GM18508 (cell line): Measurements from ENCODE around the gene FAM53B.
"Not testable (repeated sequence)": the region's sequence is repeated elsewhere in the genome, so short reads cannot be mapped to it uniquely, and the experiment has no call there.

ENCODE experiments used
- ATAC-seq: cut with Tn5 transposase; IDR thresholded peaks from one replicate; pipeline ENCODE4 v1.9.1; 2021; ENCODE audit warnings: moderate number of reproducible peaks; ENCODE audit not compliant: insufficient read depth, unreplicated experiment

FAM53B gene

DNA sequence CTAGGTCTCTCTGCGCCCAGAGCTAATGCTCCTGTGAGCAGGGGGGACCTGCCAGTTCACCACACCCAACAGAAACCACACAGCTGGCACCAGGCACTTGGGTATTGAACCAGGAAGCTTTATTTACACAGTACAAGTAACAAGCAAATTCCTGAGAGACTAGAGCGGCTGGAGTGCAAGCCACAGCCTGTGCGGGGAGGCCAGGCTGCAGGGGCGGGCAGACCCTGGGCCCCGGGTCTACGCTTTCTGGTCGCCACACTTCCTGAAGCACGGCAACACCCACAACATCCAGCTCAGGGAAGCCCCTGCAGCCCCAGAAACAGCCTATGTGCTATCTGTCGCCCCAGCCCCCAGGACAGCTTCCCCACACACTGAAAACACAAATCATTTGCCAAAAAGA is 125.0 kb downstream of the FAM53B start:
- ATAC-seq: no peak

DNA sequence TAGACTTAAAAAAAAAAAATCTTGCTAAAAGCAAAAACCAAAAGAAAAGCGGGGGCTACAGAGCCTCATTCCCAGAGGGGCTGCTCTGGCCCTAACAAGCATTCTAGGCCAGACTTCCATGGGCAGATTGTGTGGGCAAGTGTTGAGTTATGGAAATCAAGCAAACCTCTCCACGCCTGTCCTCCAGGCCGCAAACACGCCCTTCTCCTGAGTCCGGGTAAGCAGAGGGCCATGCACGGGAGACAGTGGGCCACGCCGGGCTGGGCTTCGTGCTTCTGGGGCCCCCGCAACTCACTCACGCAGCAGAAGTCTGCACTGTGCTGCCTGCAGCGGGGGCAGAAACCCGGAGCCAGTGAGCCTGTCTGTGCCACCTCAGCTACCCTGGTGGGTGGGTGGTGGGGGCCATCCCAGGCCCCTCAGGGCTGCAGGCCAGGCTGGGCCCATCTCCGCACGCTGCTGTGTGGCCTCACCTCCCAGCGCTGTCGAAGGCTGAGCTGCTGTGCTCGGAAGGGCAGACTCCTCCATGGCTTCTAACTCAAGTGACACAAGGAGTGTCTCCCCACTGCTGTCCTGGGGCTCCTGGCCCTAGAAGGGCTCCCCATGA is 125.6 kb downstream of the FAM53B start:
- ATAC-seq: no peak

DNA sequence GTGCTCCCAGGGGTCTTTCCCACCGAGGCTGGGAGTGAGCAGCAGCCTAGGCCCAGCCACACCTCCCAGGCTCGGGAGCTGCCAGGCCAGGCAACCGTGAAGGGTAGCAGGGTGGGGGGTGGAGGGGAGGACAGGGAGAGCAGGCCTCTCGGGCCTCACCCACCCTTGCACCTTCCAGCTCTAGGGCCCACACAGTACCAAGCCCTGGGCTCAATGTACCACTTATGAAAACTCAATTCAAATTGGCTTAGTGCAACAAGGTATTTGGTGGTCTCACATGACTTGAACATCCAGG is 127.4 kb downstream of the FAM53B start:
- no peak for ATAC-seq

DNA sequence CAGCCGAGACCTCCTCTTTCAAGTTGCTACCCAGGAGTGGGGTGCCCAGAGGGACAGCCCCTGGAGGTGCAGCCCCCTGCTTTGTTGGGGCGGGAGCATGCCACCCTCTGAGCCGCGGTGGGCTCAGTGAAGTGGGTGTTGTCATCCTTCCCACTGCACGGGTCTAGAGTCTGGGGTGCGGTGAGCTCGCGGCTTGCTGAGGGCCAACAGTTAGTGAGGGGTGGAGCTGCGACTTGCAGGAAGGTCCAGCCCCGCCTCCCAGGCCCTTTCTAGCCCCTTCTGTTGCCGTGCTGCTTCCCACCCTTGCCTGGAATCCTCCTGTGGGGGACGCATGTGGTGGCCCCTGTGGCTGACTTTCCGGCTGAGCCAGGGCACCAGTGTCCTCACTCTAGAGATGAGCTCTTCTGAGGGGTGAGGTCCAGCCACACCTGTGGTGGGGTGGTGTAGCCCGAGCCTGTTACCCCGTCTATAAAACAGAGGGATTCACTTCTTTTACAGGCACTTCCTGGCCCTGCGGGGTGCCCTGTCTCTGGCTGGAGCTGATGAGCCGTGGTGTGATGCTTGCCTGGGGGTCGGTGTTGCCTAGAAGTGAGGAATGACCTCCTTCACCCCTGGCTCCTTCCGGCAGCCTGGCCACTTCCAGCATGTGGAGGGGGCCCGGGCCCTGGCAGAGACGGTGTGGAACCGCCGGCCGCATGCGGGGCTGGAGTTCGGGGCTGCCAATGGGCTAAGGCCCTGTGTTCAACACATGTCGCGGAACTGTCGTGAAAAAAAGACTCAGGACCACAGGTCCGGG is 127.9 kb downstream of the FAM53B start:
- ATAC-seq: no peak

DNA sequence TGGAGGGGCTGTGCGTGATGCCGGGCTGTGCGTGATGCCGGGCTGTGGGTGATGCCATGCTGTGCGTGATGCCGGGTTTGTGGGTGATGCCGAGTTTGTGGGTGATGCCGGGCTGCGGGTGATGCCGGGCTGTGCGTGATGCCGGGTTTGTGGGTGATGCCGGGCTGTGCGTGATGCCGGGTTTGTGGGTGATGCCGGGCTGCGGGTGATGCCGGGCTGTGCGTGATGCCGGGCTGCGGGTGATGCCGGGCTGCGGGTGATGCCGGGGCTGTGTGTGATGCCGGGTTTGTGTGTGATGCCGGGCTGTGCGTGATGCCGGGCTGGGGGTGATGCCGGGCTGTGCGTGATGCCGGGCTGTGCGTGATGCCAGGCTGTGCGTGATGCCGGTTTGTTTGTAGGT is 128.9 kb downstream of the FAM53B start:
- no peak for ATAC-seq

DNA sequence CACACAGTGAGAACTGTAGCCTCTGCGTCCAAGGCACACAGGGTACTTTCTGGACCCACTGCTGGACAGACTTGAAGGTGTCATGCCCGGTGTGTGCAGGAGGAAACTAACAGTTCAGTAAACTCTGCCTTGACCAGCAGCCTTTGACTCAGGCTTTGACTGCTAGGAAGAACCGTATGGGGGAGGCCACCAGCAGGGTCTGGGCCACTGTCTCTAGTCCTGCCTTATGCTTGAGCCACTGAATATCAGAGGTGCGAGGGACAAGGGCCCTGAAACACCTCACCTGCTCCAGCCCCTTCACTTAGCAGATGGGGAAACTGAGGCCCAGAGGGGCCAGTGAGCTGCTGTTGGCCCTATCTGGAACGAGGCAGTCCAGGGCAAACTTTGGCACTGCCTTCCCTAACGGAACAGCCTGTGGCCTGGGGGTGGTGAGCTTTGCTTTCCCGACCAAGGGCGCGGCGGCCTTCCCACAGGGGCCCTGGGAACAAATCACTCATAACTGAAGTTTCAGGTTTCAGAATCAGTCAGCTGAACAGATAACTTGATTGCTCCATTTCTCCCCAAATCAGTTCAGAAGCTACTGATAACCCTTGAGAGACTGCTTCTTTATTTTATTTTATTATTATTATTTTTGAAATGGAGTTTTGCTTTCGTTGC is 130.0 kb downstream of the FAM53B start:
- ATAC-seq: no peak

DNA sequence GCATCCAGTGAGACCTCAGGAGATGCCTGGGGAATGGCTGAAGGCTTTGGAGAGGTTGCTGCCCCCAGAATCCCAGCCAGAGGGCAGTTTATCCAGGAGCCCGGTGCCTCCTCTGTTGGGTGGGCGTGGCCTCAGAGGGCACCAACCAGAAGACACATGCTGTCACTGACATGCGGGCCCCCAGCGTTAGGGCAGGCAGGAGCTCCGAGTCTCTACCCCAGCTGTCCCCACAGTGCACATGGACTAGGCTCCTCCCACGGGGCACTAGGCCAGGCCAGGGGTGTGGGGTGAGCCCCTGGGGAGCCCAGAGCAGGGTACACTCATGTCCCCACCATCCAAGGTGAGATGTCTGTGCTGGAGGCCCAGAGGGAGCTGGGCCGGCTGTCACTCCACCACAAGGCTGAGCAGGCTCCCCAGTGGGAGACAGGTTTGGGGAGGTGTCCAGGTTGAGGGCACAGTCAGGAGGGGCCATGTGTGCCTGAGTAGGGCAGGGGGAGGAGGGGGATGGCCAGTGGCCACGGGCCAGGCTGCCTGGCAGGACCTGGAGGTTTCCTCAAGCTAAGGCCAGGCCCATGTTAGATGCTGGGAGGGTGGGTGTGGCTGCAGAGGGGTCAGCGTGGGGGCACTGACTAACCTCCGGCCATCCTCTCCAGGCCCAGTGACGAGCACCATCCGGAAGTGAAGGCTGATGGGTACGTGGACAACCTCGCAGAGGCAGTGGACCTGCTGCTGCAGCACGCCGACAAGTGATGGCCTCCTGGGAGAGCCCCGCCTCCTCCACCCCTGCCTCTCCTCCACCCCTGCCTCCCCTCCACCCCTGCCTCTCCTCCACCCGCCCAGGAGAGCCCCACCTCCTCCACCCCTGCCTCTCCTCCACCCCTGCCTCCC is 131.3 kb downstream of the FAM53B start:
- ATAC-seq: no peak

DNA sequence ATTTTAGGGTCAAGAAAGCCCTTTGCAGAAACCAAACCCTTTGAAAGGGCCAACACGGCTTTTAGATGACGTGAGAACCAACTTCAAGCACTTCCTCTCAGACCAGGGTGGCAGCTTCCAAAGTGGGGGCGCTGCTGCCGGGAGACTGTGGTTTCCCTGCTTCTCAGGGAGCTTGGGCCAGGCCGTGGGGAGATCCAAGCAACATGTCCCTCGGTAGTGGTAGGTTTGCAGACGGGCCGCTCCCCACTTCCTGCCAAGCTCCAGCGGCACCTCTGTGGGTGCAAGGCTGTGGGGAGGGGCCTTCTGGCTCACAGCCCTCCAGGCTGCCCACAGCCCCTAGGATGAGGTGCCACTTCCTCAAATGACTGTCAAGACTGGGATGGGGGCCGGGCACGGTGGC is 132.4 kb downstream of the FAM53B start:
- no peak for ATAC-seq

DNA sequence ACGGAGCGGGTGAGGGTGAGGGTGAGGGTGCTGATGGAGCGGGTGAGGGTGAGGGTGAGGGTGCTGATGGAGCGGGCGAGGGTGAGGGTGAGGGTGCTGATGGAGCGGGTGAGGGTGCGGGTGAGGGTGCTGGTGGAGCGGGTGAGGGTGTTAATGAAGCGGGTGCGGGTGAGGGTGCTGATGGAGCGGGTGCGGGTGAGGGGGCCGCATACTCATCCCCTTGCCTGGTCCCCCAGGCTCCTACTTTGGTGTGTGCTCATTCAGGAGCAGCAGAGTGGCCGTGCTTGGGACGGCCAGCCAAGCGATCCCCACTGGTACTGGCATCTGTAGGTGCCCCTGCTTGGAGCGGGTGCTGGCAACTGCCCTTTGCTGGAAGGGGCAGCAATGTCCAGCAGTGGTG is 133.3 kb downstream of the FAM53B start:
- ATAC-seq: not testable (repeated sequence)

DNA sequence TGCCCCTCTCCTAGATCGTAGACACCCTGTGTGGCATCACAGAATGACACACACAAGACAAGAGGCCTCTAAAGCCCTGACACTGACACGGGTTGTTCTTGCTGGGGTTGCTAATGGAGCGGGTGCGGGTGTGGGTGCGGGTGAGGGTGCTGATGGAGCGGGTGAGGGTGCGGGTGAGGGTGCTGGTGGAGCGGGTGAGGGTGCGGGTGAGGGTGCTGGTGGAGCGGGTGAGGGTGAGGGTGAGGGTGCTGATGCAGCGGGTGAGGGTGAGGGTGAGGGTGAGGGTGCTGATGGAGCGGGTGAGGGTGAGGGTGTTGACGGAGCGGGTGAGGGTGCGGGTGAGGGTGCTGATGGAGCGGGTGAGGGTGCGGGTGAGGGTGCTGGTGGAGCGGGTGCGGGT is 134.0 kb downstream of the FAM53B start:
- not testable (repeated sequence) for ATAC-seq

DNA sequence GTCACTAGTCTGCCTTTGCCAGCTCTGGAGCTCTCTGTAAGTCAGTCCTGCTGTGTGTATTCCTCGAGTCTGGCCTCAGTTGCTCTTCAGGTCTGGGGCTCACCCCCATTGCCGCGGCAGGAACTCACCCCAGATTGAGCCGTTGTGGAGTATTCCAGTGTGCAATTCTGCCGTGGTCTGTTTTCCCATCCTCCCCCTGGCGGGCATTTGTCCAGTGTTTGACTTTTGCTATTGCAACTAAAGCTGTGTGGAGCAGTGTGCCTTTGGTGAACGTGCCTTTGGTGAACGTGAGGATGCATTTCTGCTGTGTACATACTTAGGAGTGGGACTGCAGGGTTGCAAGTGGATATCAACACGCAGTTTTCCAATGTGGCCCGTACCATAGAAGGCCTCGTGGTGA is 134.5 kb downstream of the FAM53B start:
- ATAC-seq: no peak

DNA sequence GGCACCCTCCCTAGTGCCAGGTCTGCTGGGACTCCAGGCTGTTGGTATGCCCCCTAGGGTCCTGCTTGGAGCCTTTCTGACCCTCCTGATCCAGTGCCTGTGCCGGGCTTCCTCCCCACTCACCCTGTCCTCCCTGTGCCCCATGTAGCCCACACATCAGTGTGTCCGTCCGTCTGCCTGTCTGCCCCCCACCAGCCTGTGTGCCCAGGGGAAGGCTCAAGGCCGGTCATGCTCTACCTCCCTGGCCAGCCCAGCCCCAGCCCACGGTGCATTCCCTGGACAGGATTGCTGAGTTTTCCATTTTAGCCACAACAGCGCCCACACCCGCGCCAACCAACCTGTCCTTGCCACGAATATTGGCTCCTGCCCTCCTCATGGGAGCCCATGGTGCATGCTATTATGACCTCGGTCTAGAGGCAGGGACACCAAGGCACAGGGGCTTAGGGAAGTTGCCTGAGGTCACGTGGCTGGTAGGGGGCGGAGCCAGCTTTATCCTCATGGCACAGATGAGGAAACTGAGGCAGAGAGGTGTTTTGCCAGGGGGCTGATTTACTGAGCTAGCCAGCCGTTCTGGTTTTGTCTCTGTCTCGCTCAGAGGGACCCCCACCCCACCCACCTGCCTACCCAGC is 136.0 kb downstream of the FAM53B start:
- ATAC-seq: no peak

DNA sequence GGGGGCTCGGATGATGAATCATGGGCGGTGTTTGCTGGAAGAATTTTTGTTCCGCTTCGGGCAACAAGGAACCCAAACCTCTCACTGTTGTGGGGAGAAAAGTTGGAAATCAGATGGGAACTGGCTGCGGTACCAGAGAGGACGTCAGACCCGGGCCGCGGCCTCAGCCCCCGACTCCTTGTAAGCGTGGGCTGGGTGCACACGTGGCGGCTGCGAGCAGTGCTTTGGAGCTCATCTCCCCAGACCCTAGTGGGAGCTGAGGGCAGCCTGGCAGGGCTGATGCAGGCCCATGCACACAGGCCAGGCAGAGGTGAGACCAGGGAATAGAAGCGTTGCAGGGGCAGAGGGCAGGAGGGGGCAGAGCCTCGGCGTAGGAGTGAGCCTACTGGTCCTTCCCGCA is 136.5 kb downstream of the FAM53B start:
- no peak for ATAC-seq

DNA sequence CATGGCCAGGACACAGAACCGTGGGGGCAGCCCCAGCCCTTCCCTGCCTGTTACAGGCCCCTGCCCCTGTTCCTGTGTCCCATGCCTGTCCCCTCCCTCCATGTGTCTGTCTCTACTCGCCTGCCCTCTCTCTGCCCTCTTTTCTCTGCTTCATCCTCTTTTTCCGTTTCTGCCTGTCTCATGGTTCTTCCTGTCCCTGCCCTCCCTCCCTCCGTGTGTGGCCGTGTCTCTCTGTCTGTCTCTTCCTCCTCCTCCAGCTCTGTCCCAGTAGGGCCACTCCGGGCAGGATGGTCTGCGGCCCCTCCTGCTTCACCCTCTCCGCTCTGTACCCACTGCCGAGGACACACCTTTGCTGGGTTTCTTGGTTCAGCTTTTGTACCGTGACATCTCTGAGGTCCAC is 137.4 kb downstream of the FAM53B start:
- ATAC-seq: no peak

DNA sequence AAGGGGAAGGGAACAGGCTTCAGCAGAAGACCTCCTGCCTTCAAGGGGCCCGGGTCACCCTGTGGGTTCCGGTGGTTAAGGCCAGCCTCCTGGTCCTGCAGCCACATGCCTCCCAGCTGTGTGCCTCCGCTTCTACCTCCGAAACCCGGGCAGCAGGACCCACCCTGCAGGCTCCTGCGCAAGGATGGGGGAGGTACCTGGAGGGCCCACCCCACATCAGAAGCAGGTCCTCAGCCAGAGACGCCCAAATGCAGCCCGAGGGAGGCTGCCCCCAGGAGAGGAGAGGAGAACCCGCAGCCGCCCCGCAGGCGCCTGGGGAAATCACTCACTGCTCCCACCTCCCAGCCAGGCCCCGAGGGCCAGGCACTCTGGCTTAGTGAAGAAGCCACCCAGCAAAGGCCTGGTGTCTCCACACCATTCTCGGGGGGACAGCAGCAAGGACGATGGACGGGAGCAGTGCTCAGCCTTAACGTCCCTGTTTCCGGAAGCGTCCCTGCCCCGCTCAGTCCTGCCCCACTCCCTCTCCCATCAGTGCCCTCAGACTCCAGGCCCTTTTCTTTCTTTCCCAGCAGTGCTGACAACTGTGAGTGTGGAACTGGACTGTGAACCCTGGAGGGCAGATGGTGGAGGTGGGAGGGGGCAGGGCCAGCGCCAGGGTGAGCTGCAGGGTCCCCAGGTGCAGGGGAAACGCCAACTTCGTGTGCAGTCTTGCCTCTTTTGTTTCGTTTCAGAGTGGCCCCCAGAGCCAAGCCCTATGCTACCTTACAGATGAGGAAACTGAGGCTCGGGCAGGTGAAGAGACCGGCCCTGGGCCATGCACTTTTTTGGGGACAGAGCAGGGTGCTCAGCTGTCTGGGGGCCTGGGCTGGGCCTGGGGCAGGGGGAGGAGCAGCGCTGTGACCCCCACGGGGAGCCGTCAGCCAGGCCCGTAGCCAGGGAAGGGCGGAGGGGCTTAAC is 138.0 kb downstream of the FAM53B start:
- ATAC-seq: no peak

DNA sequence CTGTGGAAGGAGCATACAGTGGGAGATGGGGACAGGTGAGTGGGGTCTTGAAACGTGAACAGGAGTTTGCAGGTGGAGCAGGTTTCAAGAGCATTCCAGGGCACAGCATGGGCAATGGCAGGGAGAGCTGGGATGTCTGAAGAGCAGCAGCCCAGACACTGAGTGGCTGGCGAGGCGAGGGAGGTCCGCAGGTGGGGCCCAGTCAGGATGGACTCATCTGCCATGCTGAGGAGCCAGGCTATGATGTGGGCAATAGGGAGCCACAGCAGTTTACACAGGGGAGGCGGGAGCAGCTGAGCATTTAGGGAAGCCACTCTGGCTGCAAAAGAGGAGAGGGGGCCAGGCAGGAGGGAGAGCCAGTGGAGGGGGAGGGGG is 138.7 kb downstream of the FAM53B start:
- no peak for ATAC-seq

DNA sequence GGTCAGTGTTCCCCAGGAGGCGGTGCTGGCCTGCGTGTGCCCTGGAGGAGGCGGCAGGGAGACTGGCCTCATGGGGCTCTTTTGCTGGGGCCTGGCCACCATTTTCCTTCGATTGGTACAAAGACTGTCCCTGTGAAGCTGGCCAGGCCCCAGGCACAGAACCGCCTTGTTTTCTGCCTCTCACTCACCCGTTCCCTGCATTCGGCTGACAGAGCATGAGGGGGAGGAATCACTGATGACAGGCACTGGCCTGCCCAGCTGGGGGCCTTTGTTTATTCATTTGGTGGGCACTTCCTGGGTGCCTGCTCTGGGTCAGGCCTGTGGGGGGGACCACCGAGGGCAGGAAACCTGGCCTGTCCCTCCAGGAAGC is 139.2 kb downstream of the FAM53B start:
- ATAC-seq: no peak

DNA sequence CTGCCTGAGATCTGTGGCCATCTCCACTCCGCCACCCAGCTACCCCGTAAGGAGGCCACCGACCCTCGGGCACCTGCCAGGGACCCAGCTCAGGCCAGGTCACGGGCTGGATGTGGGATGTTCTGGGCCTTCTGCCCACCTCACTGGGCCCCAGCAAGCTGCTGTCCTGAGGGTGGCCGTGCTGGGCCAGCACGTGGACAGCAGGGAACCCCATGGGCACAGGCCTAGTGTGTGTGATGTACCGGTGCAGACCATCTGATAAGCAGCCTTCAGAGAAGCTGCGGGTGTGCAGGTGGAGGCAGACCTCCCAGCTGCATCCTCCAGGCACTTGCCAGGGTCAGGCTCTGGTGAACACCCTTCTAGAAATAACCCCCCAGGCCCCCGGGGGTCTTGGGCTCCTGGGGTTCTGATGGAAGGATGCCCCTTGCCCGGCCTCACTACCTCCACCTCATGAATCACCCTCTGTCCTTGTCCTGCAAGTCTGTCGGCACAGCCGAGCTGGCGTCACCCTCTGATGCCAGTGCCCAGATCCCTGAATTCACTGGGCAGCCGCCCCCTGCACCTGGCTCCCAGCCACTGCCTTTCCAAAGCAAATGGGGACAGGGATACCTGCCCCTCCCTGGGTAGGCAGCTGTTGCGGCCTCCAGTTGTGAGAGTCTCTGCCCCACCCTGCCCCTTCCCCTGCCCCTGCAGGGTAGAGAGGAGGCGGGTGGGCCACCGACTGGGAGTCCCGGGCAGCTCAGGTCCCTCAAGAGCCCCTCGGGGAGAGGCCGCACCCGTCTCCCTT is 139.8 kb downstream of the FAM53B start:
- ATAC-seq: no peak
